ENCODE data around the gene KCTD5. TPM values are rescaled to one million over a fixed set of nuclear protein-coding genes. Genes with fewer than 3 reads are reported as not detected.

The KCTD5 gene
- total and polyA plus RNA-seq, 10 of the 15 experiments (the other 5 are each of a cell fraction or from before 2014, with no cell fraction given): 0.58 to 56.4 (median 37.3) TPM

DNA sequence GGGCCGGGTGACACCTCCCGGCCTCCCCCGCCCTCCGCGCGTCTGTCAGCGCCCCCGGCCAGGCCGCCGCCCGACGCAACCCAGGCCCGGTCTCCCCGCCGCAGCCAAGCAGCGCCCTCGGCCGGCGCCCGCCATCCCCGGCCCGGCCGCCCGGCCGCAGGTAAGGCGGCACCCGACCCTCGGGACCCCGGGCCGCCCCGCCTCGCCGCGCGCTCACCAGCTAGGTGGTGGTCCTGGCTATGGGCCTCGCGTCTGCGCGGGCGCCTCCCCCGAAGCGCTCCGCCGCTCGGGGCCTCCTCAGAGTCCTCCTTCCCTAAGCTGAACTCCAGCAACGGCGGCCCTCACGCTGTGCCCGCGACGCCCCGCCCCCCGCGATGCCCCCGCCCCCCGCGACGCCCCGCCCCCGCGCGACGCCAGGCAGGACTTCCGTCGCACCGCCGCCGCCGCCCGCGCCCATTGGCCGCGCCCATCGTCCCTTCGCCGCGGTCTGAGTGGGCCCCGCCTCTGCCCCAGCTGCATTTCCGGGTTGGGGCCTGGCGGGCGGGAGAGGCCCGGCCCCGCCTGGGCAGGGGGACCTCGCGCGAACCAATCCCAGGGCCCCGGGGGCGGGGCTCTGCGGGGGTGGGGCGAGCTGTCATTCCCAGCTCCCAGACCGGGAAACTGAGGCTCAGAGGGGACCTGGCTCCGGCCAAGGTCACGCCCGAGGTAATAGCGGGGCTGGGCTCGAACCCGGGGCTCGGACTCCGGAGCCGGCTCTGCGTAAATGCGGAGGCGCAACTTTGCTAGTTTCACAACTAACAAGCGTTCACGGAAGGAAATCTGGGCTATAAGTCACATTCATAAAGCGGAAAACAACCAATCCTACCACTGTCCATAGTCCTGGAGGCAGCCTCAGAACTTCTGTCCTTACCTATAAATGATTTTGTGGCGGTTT, 9.0 kb upstream of the KCTD5 start (continued):
- TF ChIP-seq, protein P1, sequence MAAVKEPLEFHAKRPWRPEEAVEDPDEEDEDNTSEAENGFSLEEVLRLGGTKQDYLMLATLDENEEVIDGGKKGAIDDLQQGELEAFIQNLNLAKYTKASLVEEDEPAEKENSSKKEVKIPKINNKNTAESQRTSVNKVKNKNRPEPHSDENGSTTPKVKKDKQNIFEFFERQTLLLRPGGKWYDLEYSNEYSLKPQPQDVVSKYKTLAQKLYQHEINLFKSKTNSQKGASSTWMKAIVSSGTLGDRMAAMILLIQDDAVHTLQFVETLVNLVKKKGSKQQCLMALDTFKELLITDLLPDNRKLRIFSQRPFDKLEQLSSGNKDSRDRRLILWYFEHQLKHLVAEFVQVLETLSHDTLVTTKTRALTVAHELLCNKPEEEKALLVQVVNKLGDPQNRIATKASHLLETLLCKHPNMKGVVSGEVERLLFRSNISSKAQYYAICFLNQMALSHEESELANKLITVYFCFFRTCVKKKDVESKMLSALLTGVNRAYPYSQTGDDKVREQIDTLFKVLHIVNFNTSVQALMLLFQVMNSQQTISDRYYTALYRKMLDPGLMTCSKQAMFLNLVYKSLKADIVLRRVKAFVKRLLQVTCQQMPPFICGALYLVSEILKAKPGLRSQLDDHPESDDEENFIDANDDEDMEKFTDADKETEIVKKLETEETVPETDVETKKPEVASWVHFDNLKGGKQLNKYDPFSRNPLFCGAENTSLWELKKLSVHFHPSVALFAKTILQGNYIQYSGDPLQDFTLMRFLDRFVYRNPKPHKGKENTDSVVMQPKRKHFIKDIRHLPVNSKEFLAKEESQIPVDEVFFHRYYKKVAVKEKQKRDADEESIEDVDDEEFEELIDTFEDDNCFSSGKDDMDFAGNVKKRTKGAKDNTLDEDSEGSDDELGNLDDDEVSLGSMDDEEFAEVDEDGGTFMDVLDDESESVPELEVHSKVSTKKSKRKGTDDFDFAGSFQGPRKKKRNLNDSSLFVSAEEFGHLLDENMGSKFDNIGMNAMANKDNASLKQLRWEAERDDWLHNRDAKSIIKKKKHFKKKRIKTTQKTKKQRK (IDR thresholded peaks at IDR 0.05; ENCODE audit: low read depth, low read length): no peak
- no peak for TF ChIP-seq RCOR1 (conservative IDR thresholded peaks at IDR 0.05; ENCODE audit: low read depth, low read length)
- TF ChIP-seq POLR2A (IDR thresholded peaks at IDR 0.05; ENCODE audit: low read depth, low read length): peak; percentile 82
- TF ChIP-seq BCL11A (IDR thresholded peaks at IDR 0.05; ENCODE audit: low read depth, low read length): no peak
- TF ChIP-seq NFYB (IDR thresholded peaks at IDR 0.05; ENCODE audit: insufficient read depth, low read depth, low read length): peak; percentile 56; the same call in 1 of the 2 replicates
- TF ChIP-seq, protein P2, sequence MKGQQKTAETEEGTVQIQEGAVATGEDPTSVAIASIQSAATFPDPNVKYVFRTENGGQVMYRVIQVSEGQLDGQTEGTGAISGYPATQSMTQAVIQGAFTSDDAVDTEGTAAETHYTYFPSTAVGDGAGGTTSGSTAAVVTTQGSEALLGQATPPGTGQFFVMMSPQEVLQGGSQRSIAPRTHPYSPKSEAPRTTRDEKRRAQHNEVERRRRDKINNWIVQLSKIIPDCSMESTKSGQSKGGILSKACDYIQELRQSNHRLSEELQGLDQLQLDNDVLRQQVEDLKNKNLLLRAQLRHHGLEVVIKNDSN (IDR thresholded peaks at IDR 0.05; ENCODE audit: borderline replicate concordance, extremely low read length, insufficient read depth, low read depth, low read length): no peak
- TF ChIP-seq BMI1 (IDR thresholded peaks at IDR 0.05; ENCODE audit: borderline replicate concordance): no peak
- no peak for TF ChIP-seq SREBF2 (IDR thresholded peaks at IDR 0.05; ENCODE audit: low read length)
- TF ChIP-seq NR2C2 (IDR thresholded peaks at IDR 0.05; ENCODE audit: borderline replicate concordance, control insufficient read depth, insufficient read length, low read depth): no peak
- no peak for TF ChIP-seq MXI1 (IDR thresholded peaks at IDR 0.05; ENCODE audit: low read depth, low read length)
- no peak for TF ChIP-seq SP1 (IDR thresholded peaks at IDR 0.05; ENCODE audit: low read depth, low read length)
- TF ChIP-seq GATAD2B (conservative IDR thresholded peaks at IDR 0.05; ENCODE audit: low read depth): peak; percentile 64
- TF ChIP-seq EZH2 (IDR thresholded peaks at IDR 0.05; ENCODE audit: borderline replicate concordance, control insufficient read depth, low read depth, low read length): no peak
- no peak for TF ChIP-seq MYB (IDR thresholded peaks at IDR 0.05; ENCODE audit: borderline replicate concordance, low read depth, low read length)
- peak; percentile 62 for TF ChIP-seq BACH1 (IDR thresholded peaks at IDR 0.05; ENCODE audit: borderline replicate concordance)
- TF ChIP-seq NR2F1 (conservative IDR thresholded peaks at IDR 0.05): 0 out of 2 replicates have a peak, but pooled peaks have one; percentile 27
- TF ChIP-seq ZNF384 (IDR thresholded peaks at IDR 0.05; ENCODE audit: borderline replicate concordance, low read depth, low read length): no peak
- TF ChIP-seq HDAC6 (IDR thresholded peaks at IDR 0.05; ENCODE audit: unreplicated experiment): no peak
- TF ChIP-seq STAT3 (IDR thresholded peaks at IDR 0.05; ENCODE audit: low read depth, low read length): no peak
- TF ChIP-seq, protein P3, sequence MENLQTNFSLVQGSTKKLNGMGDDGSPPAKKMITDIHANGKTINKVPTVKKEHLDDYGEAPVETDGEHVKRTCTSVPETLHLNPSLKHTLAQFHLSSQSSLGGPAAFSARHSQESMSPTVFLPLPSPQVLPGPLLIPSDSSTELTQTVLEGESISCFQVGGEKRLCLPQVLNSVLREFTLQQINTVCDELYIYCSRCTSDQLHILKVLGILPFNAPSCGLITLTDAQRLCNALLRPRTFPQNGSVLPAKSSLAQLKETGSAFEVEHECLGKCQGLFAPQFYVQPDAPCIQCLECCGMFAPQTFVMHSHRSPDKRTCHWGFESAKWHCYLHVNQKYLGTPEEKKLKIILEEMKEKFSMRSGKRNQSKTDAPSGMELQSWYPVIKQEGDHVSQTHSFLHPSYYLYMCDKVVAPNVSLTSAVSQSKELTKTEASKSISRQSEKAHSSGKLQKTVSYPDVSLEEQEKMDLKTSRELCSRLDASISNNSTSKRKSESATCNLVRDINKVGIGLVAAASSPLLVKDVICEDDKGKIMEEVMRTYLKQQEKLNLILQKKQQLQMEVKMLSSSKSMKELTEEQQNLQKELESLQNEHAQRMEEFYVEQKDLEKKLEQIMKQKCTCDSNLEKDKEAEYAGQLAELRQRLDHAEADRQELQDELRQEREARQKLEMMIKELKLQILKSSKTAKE (IDR thresholded peaks at IDR 0.05; ENCODE audit: low read depth, poor library complexity, severe bottlenecking): no peak
- TF ChIP-seq, protein P4, sequence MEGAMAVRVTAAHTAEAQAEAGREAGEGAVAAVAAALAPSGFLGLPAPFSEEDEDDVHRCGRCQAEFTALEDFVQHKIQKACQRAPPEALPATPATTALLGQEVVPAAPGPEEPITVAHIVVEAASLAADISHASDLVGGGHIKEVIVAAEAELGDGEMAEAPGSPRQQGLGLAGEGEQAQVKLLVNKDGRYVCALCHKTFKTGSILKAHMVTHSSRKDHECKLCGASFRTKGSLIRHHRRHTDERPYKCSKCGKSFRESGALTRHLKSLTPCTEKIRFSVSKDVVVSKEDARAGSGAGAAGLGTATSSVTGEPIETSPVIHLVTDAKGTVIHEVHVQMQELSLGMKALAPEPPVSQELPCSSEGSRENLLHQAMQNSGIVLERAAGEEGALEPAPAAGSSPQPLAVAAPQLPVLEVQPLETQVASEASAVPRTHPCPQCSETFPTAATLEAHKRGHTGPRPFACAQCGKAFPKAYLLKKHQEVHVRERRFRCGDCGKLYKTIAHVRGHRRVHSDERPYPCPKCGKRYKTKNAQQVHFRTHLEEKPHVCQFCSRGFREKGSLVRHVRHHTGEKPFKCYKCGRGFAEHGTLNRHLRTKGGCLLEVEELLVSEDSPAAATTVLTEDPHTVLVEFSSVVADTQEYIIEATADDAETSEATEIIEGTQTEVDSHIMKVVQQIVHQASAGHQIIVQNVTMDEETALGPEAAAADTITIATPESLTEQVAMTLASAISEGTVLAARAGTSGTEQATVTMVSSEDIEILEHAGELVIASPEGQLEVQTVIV (IDR thresholded peaks at IDR 0.05; ENCODE audit: borderline replicate concordance, partially characterized antibody): no peak

Measured in GM12878 (cell line).